ENCODE measurements around the gene ABR.
"Not testable (repeated sequence)": the region's sequence is repeated elsewhere in the genome, so short reads cannot be mapped to it uniquely, and the experiment has no call there.

ABR gene

GRCh38 chr17:1095090-1095852 lies 84.5 kb downstream of the ABR start:
- no peak for DNase-seq (ENCODE audit: low spot score)

GRCh38 chr17:1094591-1094990 lies 85.2 kb downstream of the ABR start:
- DNase-seq (ENCODE audit: low spot score), result no peak

- no peak for DNase-seq (ENCODE audit: low spot score)
These were observed 87.9 kb downstream of the ABR start for GRCh38 chr17:1091900-1092299.

- DNase-seq (ENCODE audit: low spot score), result no peak
These were observed 88.6 kb downstream of the ABR start for GRCh38 chr17:1091190-1091534.

GRCh38 chr17:1090465-1091189 lies 89.2 kb downstream of the ABR start:
- DNase-seq (ENCODE audit: low spot score), result no peak

- DNase-seq (ENCODE audit: low spot score), result no peak
These were observed 89.9 kb downstream of the ABR start for GRCh38 chr17:1089915-1090314.

GRCh38 chr17:1087381-1088241 lies 92.2 kb downstream of the ABR start:
- DNase-seq (ENCODE audit: low spot score), result no peak

GRCh38 chr17:1083451-1084187 lies 96.2 kb downstream of the ABR start:
- DNase-seq (ENCODE audit: low spot score), result no peak

GRCh38 chr17:1082579-1082978 lies 97.2 kb downstream of the ABR start:
- no peak for DNase-seq (ENCODE audit: low spot score)

GRCh38 chr17:1078831-1079561 lies 100.8 kb downstream of the ABR start:
- no peak for DNase-seq (ENCODE audit: low spot score)

- no peak for DNase-seq (ENCODE audit: low spot score)
These were observed 101.6 kb downstream of the ABR start for GRCh38 chr17:1077986-1078711.

GRCh38 chr17:1077581-1077985 lies 102.2 kb downstream of the ABR start:
- no peak for DNase-seq (ENCODE audit: low spot score)

- DNase-seq (ENCODE audit: low spot score), result no peak
These were observed 102.8 kb downstream of the ABR start for GRCh38 chr17:1076982-1077302.

GRCh38 chr17:1076299-1076981 lies 103.3 kb downstream of the ABR start:
- no peak for DNase-seq (ENCODE audit: low spot score)

GRCh38 chr17:1074886-1075605 lies 104.7 kb downstream of the ABR start:
- no peak for DNase-seq (ENCODE audit: low spot score)

- DNase-seq (ENCODE audit: low spot score), result not testable (repeated sequence)
These were observed 105.7 kb downstream of the ABR start for GRCh38 chr17:1073963-1074625.

GRCh38 chr17:1073241-1073962 lies 106.4 kb downstream of the ABR start:
- no peak for DNase-seq (ENCODE audit: low spot score)

GRCh38 chr17:1072551-1072961 lies 107.2 kb downstream of the ABR start:
- no peak for DNase-seq (ENCODE audit: low spot score)

Measured in NAMALWA (cell line).